ENCODE measurements around the gene SLC25A38.
"Not testable (repeated sequence)": the region's sequence is repeated elsewhere in the genome, so short reads cannot be mapped to it uniquely, and the experiment has no call there.

The SLC25A38 gene

DNA sequence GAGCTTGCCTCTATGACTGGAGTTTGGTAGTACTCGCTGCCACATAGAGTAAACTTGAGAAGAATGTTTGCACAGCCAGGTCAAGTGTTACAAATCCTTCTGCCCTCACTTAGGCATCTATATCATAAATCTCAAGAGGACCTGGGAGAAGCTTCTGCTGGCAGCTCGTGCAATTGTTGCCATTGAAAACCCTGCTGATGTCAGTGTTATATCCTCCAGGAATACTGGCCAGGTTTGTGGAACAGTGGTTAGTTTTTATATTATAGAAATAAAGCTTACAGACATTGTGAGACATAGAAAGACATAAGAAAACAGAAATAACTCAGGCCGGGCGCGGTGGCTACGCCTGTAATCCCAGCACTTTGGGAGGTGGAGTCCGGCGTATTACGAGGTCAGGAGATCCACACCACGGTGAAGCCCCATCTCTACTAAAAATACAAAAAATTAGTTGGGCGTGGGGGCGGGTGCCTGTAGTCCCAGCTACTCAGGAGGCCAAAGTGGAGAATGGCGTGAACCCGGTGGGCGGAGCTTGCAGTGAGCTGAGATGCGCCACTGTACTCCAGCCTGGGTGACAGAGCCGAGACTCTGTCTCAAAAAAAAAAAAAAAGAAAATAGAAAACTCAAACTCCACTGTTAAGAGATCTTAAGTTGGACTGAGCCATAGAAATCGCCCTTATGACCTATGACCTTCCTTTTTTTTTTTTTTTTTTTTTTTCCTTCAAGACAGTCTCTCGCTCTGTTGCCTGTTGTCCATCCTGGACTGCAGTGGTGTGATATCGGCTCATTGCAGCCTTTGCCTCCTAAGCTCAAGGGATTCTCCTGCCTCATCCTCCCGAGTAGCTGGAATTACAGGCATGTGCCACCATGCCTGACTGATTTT, 25.6 kb downstream of the SLC25A38 start:
- DNase-seq: no peak

- no peak for DNase-seq
Measured at GRCh38 chr3:39409514-39410136, 26.5 kb downstream of the SLC25A38 start.

DNA sequence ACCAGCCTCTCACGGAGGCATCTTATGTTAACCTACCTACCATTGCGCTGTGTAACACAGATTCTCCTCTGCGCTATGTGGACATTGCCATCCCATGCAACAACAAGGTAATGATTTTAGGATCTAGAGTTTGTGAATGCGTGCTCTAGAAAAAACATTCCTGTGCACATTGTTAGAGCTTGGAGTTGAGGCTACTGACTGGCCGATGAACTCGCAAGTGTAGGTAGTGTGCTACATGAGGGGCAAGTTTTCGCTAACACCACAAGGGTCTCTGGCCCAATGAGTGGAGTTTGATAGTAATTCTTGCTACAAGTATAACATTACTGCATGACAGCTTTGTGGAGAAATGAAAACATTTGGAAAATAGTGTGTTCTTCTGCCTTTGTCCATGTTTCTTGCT, 27.7 kb downstream of the SLC25A38 start:
- no peak for DNase-seq

DNA sequence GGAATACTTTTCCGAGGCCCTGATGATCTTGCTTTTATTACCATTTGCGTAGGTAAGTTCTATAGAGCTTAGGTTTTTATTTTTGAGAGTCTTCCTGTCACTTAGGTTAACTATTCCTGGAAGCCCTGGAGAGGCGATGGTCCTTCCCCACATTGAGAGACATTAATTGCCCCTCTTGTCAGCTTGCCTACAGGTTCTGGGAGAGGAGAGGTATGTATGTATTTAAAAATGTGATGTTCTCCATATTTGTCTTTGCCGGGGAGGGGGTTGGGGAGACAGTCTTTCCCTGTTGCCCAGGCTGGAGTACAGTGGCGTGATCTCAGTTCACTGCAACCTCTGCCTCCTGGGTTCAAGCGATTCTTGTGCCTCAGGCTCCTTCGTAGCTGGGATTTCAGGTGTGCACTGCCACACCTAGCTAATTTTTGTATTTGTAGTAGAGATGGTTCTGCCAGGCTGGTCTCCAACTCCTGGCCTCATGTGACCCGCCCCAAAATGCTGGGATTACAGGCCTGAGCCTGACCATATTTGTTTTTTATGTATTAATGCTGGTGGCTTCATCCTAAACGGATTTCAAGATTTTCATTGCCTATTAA, 29.6 kb downstream of the SLC25A38 start:
- DNase-seq: no peak

DNA sequence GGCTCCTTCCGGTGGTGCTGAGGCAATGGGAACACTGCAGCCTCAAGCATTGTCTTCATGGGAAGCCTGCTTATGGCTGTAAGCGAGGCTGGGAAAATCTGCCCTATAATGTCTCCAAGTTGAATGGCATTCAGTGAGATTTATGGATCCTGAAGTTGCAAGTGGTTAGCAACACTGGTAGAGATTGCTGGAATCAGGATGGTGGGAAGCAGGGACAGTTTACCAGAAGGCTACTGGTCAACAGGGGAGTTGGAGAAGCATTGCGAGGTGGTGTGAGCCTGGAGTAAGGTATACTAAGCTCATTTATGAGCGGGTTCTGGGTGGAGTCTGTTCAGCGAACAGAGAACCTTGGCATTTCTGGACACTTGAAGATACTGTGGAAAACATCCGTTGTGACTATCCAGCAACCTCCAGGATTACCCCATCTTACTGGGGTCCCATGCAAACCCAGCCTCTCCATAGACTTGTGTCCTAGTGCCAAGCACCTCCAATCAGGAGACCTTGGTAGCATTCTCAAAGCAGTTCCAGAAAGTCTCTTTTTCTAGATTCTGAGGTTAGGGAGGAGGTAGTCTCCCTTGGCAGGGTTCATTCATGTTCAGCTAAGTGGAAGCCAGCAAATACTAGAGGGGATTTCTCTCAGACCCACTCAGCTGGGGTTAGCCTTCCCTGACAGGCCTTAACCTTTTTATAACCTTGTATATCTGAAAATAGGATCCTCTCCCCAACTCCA, 30.7 kb downstream of the SLC25A38 start:
- no peak for DNase-seq

DNA sequence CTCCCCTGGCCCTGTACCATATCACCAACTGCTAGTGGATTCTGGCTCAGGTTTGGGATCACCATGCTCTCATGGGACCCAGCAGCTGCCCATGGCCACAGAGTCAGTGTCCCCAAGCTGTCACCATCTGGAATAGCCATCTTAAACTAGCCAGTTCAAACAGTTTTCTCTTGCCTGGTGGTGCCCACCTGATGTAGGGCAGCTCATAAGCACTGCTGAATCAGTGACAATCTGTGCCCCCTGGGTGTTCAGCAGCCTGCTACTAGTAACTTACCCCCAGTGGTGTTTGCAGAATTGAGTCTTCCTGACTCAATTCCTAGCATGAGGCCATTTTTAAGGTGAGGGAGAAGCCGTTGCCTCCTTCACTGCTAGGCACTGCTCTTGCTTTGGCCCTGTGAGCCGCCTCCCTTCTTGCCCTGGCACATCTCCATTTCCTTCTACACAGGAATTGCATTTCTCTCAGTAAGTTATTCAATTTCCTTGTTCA, 31.3 kb downstream of the SLC25A38 start:
- DNase-seq: peak; percentile 14

- DNase-seq: not testable (repeated sequence)
Measured at GRCh38 chr3:39415302-39415701, 32.1 kb downstream of the SLC25A38 start.

DNA sequence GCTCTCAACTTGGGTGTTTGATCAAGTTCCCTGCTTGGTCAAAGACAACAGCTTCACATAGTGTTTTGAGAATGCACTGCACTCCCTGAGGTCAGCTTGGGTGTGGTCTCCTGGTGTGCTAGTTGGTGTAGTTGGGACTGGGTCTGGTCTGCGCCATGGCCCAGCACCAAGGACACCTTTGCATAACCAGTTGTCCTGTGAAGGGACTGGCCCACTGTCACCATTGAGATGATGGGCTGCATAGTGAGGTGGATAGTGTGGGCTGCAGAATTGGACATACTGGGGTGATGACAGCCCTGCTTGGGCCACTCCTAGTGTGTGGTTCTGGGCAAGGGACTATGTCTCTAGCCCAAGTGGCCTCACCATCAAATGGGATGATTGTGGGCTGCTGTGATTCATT, 32.8 kb downstream of the SLC25A38 start:
- DNase-seq: no peak

- DNase-seq: not testable (repeated sequence)
Measured at GRCh38 chr3:39416998-39417397, 33.8 kb downstream of the SLC25A38 start.

- DNase-seq: not testable (repeated sequence)
Measured at GRCh38 chr3:39418556-39419225, 35.5 kb downstream of the SLC25A38 start.

GRCh38 chr3:39419742-39420315, 36.7 kb downstream of the SLC25A38 start:
- no peak for DNase-seq

- DNase-seq: no peak
Measured at GRCh38 chr3:39420543-39420942, 37.4 kb downstream of the SLC25A38 start.

GRCh38 chr3:39423436-39423970, 40.3 kb downstream of the SLC25A38 start:
- DNase-seq: no peak

DNA sequence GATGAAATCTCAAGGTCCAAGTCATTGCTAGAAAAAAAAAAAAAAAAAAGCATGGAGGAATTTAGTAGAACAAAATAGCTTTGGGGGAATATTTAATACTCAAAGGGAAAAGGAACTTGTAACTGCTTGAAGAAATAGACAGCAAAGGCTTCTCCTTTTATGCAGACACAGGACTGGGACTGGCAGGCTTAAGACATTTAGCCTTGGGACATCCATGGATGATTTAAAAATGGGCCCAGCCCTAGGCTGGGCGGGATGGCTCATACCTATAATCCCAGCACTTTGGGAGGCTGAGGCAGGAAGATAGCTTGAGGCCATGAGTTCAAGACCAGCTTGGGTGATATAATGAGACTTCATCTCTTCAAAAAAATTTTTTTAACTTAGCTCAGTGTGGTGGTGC, 43.1 kb downstream of the SLC25A38 start:
- no peak for DNase-seq

- no peak for DNase-seq
Measured at GRCh38 chr3:39427506-39427905, 44.3 kb downstream of the SLC25A38 start.

DNA sequence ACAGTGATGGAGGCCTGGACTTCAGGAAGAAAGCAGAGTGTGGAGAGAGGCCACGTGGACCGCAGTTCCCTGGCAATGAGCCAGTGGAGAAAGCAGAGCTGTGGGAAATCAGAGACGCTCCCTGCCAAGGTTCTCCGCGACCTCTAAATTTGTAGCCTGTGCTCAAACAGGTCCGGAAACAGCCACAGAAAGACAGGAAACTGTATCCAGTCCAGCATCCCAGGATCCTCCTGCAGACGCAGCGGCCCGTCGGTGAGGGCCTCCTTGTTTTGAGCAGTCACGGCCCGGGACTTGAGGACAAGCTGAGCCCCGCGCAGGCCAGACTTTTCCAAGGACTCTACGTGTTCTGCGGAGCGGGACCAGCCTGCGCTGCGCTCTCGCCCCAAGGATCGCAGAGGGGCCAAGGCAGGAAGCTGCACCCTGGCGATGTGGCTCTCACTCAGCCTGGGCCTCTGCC, 45.6 kb downstream of the SLC25A38 start:
- no peak for DNase-seq

GRCh38 chr3:39429466-39429865, 46.3 kb downstream of the SLC25A38 start:
- DNase-seq: no peak

- DNase-seq: no peak
Measured at GRCh38 chr3:39432342-39432741, 49.2 kb downstream of the SLC25A38 start.

DNA sequence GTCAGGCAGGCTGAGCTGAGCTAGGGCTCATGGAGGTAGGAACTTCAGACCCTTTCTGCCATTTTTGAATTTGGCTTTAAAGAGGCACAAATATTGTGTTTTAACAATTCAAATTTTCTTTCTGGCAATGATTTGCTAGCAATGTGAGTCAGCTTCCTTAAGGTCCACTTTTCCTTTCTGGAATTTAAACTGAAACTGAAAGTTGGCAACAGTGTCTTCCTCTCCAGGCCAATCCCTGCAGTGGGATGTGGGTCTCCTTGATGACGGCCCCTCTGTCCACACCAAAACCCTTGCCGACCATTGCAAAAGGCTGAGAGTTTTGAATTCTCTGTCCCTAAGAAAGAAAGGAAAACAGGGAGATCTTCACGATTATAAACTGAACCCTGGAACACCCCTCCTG, 50.5 kb downstream of the SLC25A38 start:
- DNase-seq: no peak

GRCh38 chr3:39434574-39434973, 51.4 kb downstream of the SLC25A38 start:
- no peak for DNase-seq

- DNase-seq: no peak
Measured at GRCh38 chr3:39435006-39435748, 52.0 kb downstream of the SLC25A38 start.
